Osteoblast (primary cell): ENCODE measurements around the gene TPO. TPM values are rescaled to one million over a fixed set of nuclear protein-coding genes. Genes with fewer than 3 reads are reported as not detected.

Source experiments
- DNase-seq: peaks from one replicate; pipeline ENCODE4 v3.0.0; 2011; ENCODE audit warnings: low spot score, mixed read lengths; ENCODE audit not compliant: insufficient read length; ENCODE audit errors: missing footprints
- H2AFZ ChIP-seq: 2 replicates; pipeline ENCODE4 v1.6.0; 2011; ENCODE audit warnings: mild to moderate bottlenecking, low read length
- H3K27ac ChIP-seq: 2 replicates; pipeline ENCODE4 v1.5.1; 2011; ENCODE audit warnings: mild to moderate bottlenecking, low read depth, low read length, moderate library complexity
- H3K27me3 ChIP-seq: 2 replicates; pipeline ENCODE4 v1.6.0; 2012; ENCODE audit warnings: mild to moderate bottlenecking, control low read depth, inconsistent platforms, low read length, moderate library complexity; ENCODE audit not compliant: insufficient read depth
- H3K36me3 ChIP-seq: 2 replicates; pipeline ENCODE4 v1.5.1; 2011; ENCODE audit warnings: mild to moderate bottlenecking, low read length, control low read depth, moderate library complexity; ENCODE audit not compliant: insufficient read depth
- H3K4me1 ChIP-seq: 2 replicates; pipeline ENCODE4 v1.5.1; 2011; ENCODE audit warnings: mild to moderate bottlenecking, low read length, control low read depth, moderate library complexity; ENCODE audit not compliant: insufficient read depth
- H3K4me2 ChIP-seq: 2 replicates; pipeline ENCODE4 v1.6.0; 2011; ENCODE audit warnings: mild to moderate bottlenecking, low read length; ENCODE audit not compliant: insufficient read depth
- H3K4me3 ChIP-seq: fragments of 200-600 bp; sonication (generic); 3 replicates; pipeline ENCODE4 v1.5.1; 2012; ENCODE audit warnings: mild to moderate bottlenecking, low read length, inconsistent platforms; ENCODE audit not compliant: insufficient read depth
- H3K79me2 ChIP-seq: 2 replicates; pipeline ENCODE4 v1.6.0; 2012; ENCODE audit warnings: mild to moderate bottlenecking, low read length, control low read depth, inconsistent platforms; ENCODE audit not compliant: insufficient read depth
- H3K9me3 ChIP-seq: 2 replicates; pipeline ENCODE4 v1.5.1; 2011; ENCODE audit warnings: low read depth, low read length, control low read depth
- H4K20me1 ChIP-seq: 2 replicates; pipeline ENCODE4 v1.6.0; 2012; ENCODE audit warnings: mild to moderate bottlenecking, low read length, control low read depth; ENCODE audit not compliant: insufficient read depth
- total RNA-seq: library from RNA; depleted of rRNA; stranded (reverse); fragments of >200 nt; gene quantifications from 2 replicates; pipeline ENCODE4 v1.2.3, GENCODE V29; 2012
- TF ChIP-seq, protein P1 (sequence below): IDR thresholded peaks from 2 replicates; pipeline ENCODE4 v1.5.1; 2011; ENCODE audit warnings: mild to moderate bottlenecking, low read depth, low read length, moderate library complexity; ENCODE audit errors: extremely low read depth

The TPO gene
- total RNA-seq, 1 donor, result not detected

DNA sequence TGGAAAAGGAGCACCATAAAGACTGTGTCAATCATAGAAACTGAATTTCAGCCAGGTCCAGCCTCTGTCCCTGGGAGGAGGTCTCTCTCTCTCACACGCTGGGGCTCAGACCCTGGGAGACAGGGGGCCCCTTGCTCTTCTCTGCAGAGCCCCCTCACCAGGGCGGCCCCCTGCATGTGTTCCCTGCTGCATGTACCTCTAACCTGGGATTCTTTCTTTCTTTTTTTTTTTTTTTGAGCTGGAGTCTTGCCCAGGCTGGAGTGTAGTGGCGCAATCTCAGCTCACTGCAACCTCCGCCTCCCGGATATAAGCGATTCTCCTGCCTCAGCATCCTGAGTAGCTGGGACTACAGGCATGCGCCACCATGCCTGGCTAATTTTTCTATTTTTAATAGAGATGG, 46.5 kb downstream of the TPO start:
- no peaks in the 10 kb centered on the region for H3K4me1 ChIP-seq

DNA sequence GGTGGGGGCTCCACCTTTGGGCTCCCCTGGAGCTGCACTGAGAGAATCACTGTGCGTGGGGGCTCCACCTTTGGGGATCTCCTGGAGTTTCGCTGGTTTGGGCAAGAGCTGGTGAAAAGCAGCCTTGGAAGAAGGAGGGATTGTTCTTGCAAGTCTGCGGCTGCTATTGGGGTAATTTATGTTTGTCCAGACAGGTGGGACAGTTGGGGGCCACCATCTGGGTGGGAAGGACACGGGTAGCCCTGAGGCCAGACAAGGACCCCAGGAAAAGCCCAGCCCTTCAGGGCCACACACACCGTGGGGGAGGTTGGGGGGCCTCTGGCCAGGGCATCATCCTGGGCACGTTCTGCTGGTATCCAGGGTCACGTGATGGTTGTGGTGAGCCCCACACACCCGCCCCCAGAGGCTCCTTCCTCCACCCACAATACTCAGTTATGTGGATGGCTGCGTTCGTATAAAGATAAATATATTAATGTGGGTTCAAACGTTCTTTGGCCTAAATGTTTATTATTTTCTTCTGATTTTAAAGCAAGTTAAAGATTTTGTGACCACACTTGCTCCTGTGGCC, 47.7 kb downstream of the TPO start:
- Histone ChIP-seq H3K9me3 (no peaks in the 10 kb centered on the region), H2AFZ (no peak overlapping the region), H3K27me3 (no peaks in the 10 kb centered on the region), H3K4me2 (no peak overlapping the region), H4K20me1 (no peaks in the 10 kb centered on the region), H3K79me2 (no peaks in the 10 kb centered on the region), H3K27ac (no peak overlapping the region), H3K4me1 (no peaks in the 10 kb centered on the region), H3K4me3 (no peak overlapping the region), H3K36me3 (no peaks in the 10 kb centered on the region)
- TF ChIP-seq, protein P1, sequence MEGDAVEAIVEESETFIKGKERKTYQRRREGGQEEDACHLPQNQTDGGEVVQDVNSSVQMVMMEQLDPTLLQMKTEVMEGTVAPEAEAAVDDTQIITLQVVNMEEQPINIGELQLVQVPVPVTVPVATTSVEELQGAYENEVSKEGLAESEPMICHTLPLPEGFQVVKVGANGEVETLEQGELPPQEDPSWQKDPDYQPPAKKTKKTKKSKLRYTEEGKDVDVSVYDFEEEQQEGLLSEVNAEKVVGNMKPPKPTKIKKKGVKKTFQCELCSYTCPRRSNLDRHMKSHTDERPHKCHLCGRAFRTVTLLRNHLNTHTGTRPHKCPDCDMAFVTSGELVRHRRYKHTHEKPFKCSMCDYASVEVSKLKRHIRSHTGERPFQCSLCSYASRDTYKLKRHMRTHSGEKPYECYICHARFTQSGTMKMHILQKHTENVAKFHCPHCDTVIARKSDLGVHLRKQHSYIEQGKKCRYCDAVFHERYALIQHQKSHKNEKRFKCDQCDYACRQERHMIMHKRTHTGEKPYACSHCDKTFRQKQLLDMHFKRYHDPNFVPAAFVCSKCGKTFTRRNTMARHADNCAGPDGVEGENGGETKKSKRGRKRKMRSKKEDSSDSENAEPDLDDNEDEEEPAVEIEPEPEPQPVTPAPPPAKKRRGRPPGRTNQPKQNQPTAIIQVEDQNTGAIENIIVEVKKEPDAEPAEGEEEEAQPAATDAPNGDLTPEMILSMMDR, result no peak
- DNase-seq, result no peak

More for the DNA sequence above, 46.5 kb downstream of the TPO start:
- no peak overlapping the region for H2AFZ ChIP-seq
- no peak overlapping the region for H3K4me2 ChIP-seq
- no peaks in the 10 kb centered on the region for H3K36me3 ChIP-seq
- H4K20me1 ChIP-seq, result no peaks in the 10 kb centered on the region
- no peak overlapping the region for H3K4me3 ChIP-seq
- H3K27ac ChIP-seq, result no peak overlapping the region
- no peaks in the 10 kb centered on the region for H3K27me3 ChIP-seq
- no peaks in the 10 kb centered on the region for H3K79me2 ChIP-seq
- no peaks in the 10 kb centered on the region for H3K9me3 ChIP-seq
- TF ChIP-seq, protein P1, result no peak
- no peak for DNase-seq

DNA sequence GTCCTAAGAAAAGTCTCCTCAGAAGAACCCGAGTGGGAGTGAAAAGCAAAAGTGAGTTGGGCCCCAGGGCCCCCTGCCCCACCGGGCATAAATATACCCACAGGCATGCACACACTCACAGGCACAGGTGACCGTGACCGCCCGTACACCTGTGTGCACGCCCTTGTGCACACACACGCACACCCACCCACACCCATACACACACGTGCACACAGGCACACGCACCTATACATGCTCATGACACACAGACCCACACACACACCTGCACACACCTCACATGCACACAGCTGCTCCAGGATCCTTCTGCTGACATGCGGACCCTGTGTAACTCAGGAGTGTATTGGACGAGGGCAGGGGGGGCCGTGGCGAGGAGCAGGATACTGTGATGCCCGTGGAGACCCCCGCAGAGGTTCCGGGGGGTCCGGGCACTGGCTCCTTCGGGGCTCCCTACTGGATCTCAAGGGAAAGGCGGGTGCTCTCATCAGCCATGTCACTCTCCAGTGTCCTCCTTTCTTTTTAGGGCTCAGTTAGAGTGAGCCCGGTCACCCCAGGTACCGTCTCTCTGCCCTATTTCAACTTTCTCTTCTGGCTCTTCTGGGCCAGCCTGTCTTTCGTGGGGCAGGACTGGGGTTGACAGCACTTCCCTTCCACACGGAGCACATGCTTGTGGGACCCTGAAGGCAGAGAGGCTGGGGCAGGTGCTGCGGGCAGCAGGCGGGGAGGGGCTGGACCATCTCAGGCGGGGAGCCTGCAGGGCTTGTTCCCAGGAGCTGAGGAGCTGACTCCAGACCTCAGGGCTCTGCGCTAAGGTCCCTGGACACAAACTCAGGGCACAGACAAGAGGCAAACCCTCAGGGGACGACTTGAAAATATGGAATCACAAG, 48.5 kb downstream of the TPO start:
- Histone ChIP-seq H3K4me1 (no peaks in the 10 kb centered on the region), H3K27me3 (no peaks in the 10 kb centered on the region), H3K79me2 (no peaks in the 10 kb centered on the region), H3K36me3 (no peaks in the 10 kb centered on the region), H3K9me3 (no peaks in the 10 kb centered on the region), H2AFZ (no peak overlapping the region), H3K4me2 (no peak overlapping the region), H3K27ac (no peak overlapping the region), H3K4me3 (no peak overlapping the region), H4K20me1 (no peaks in the 10 kb centered on the region)
- DNase-seq, result peak; percentile 35
- TF ChIP-seq, protein P1, result no peak

DNA sequence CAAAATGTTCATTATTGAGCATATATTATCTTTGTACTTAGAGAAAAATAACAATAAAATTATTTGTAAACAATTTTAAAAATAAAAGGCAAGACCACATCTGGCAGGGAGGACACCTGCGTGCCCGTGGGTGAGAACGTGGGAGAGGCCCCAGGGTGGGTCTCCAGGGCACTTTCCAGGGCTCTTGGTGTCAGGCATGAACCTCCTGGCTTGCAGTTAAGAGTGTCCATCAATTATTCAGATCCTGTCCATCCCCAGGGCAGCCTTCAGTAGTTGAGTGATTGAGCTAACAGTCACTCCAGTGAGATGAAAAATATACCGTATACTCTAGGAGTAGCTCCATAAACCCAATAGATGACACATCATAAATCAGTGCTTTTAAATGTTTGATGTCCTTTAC, 49.7 kb downstream of the TPO start:
- H3K4me1 ChIP-seq, result no peaks in the 10 kb centered on the region
- no peak overlapping the region for H3K4me2 ChIP-seq
- no peaks in the 10 kb centered on the region for H3K27me3 ChIP-seq
- no peak overlapping the region for H3K4me3 ChIP-seq
- no peaks in the 10 kb centered on the region for H4K20me1 ChIP-seq
- no peak for DNase-seq
- TF ChIP-seq, protein P1, result no peak
- no peaks in the 10 kb centered on the region for H3K36me3 ChIP-seq
- H3K27ac ChIP-seq, result no peak overlapping the region
- H2AFZ ChIP-seq, result no peak overlapping the region
- no peaks in the 10 kb centered on the region for H3K9me3 ChIP-seq
- no peaks in the 10 kb centered on the region for H3K79me2 ChIP-seq
